Thoracic aorta (tissue), 2 donors: Measurements from ENCODE around the gene FBXL14. TPM values are rescaled to one million over a fixed set of nuclear protein-coding genes. Genes with fewer than 3 reads are reported as not detected.

ENCODE experiments used
- ATAC-seq: fragments of 150-250 bp; one replicate; pipeline ENCODE4 v1.8.0; 2017; ENCODE audit warnings: low read depth; ENCODE audit not compliant: insufficient number of reproducible peaks, low FRiP score
- DNase-seq: peaks from one replicate; pipeline ENCODE4 v3.0.0-alpha.2; 2020; ENCODE audit warnings: low spot score
- H3K27ac ChIP-seq, 2 donors: fragments of 200-600 bp; sonication (generic); 1 replicate in 1 of 2; 2 replicates in 1 of 2; pipeline ENCODE4 v1.5.1; 2016; ENCODE audit warnings: mild to moderate bottlenecking in 2 of 2, moderate library complexity in 2 of 2
- H3K27me3 ChIP-seq: fragments of 200-600 bp; sonication (generic); replicated peaks from 2 replicates; pipeline ENCODE4 v1.6.0; 2016; ENCODE audit warnings: mild to moderate bottlenecking; ENCODE audit not compliant: insufficient read depth
- H3K36me3 ChIP-seq: fragments of 200-600 bp; sonication (generic); one replicate; pipeline ENCODE4 v1.5.1; 2016
- H3K4me1 ChIP-seq, 2 donors: fragments of 200-600 bp; sonication (generic); 1 replicate in 1 of 2; 2 replicates in 1 of 2; pipeline versions ENCODE4 v1.5.1 to v1.6.0; 2016; ENCODE audit warnings: low read depth in 2 of 2, mild to moderate bottlenecking in 1 of 2; ENCODE audit not compliant: control insufficient read depth in 1 of 2
- H3K4me3 ChIP-seq: fragments of 200-600 bp; sonication (generic); 2 replicates; pipeline ENCODE4 v1.5.1; 2016; ENCODE audit warnings: mild to moderate bottlenecking
- H3K9me3 ChIP-seq: fragments of 200-600 bp; sonication (generic); 2 replicates; pipeline ENCODE4 v1.5.1; 2016
- total RNA-seq, 2 donors: library from RNA; depleted of rRNA; stranded (reverse); fragments of >200 nt; gene quantifications; one replicate each; pipeline versions ENCODE4 v1.1.0 to v1.2.3, GENCODE V29; 2016
- TF ChIP-seq, protein P1 (sequence below): fragments of 200-600 bp; sonication (generic); IDR thresholded peaks from one replicate; pipeline ENCODE4 v1.5.1; 2019; ENCODE audit warnings: antibody characterized with exemption

FBXL14 gene
- total RNA-seq, 2 donors from 2014 or later, result 15.0 to 17.0 TPM

DNA sequence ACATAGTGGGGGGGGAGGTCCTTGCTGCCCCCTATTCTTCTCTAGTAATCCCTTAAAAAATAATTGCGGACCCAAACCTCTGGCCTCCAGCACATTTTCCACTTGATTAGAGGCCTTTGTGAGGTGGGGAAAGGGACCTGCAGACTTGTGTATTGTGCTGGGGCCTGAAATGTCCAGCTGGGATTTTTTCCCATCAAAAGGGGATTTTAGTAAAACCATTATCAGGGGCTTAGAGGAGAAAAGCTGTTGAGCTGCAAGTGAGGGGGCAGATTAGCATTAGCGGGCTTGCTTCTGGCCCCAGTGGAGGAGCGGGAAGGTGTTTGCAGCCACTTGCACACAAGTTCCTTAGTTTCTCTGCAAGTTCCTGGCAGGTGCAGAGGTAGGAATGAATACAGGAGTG, 13.9 kb downstream of the FBXL14 start:
- H3K9me3 ChIP-seq, result no peaks in the 10 kb centered on the region
- TF ChIP-seq, protein P1, sequence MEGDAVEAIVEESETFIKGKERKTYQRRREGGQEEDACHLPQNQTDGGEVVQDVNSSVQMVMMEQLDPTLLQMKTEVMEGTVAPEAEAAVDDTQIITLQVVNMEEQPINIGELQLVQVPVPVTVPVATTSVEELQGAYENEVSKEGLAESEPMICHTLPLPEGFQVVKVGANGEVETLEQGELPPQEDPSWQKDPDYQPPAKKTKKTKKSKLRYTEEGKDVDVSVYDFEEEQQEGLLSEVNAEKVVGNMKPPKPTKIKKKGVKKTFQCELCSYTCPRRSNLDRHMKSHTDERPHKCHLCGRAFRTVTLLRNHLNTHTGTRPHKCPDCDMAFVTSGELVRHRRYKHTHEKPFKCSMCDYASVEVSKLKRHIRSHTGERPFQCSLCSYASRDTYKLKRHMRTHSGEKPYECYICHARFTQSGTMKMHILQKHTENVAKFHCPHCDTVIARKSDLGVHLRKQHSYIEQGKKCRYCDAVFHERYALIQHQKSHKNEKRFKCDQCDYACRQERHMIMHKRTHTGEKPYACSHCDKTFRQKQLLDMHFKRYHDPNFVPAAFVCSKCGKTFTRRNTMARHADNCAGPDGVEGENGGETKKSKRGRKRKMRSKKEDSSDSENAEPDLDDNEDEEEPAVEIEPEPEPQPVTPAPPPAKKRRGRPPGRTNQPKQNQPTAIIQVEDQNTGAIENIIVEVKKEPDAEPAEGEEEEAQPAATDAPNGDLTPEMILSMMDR, result no peak
- H3K27me3 ChIP-seq, result no peaks in the 10 kb centered on the region
- no peaks in the 10 kb centered on the region for H3K36me3 ChIP-seq
- no peak overlapping the region for H3K27ac ChIP-seq
- no peak for DNase-seq
- peaks cover 6 to 20% of the 10 kb centered on the region in 2 donors for H3K4me1 ChIP-seq
- no peak for ATAC-seq
- no peak overlapping the region for H3K4me3 ChIP-seq

DNA sequence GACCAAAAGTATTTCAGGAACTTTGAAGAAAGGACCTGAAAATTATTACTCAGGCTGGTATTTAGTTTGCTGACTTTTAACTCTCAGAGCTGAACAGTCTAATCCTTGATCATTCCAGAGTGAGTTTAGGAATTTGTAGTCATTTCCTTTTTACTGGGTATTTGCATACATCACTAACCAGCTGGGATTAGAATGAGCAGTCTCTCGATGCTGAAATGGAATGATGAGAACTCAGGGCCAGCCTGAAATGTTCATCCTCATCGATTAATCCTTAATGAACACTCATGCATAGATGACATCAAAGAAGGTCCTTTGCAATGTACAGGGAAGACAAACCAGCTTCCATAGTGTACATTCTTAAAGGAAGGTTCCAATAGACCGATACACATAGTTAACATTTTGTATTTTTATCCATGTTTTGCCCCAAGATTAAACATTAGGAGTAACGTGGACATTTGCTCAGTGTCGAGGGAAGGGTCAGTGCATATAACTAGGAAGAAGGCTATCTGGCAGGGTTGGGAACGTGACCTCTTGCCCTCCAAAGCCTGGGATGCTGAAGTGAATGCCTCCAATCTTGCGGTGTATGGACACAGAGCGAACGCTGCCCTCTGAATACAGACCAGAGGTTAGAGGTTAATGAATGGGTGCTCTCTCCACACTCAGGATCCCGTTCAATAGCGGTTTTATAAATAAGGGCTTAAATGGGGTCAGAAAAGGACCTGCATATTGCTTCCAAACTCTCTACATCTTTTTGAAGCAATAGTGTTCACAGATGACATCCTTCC, 14.5 kb downstream of the FBXL14 start:
- TF ChIP-seq, protein P1, result no peak
- DNase-seq (no peak), ATAC-seq (no peak)
- H3K9me3 ChIP-seq, result no peaks in the 10 kb centered on the region
- H3K36me3 ChIP-seq, result no peaks in the 10 kb centered on the region
- no peaks in the 10 kb centered on the region for H3K27me3 ChIP-seq
- no peak overlapping the region for H3K4me3 ChIP-seq
- H3K4me1 ChIP-seq, result peaks cover 9 to 24% of the 10 kb centered on the region in 2 donors
- no peak overlapping the region for H3K27ac ChIP-seq

DNA sequence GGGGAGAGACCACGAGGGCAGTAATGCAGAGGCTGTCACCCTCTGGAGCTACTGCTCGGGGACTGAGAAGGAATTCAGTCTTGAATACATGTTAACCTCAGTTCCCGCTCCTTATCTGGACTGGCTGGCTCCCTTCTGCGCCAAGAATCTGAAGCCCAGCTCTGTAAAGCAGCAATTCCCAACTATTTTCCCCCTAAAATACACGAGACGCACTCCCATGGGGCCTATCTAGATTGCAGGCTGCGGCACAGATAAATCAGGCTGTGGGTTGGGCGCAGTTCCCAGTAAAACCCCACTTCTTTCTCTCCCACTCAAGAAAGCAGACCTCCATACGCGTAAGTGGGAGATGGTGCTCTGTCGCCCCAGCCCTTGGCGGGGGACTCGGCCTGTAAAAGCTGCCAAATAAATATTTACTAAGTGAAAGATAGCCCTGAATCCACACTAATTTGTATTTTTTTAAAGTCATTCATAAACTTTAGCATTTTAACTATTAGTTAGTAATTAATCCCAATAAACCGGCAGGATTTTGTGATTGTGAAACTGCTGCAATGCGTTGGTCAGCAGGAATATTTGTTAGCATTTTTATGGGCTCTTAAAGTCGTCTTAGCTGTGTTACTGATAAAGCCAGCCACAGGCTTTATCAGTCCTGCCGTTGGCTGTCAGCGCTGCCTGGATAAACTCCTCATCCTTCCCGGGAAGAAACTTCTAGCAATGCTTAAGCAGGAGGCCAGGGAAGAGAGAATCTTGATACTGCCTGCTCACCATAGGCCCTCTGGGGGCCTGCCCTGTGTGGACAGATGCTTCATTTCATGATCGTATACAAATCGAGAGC, 17.8 kb downstream of the FBXL14 start:
- H3K4me3 ChIP-seq, result peak overlapping the region; percentile 62
- no peaks in the 10 kb centered on the region for H3K27me3 ChIP-seq
- no peaks in the 10 kb centered on the region for H3K9me3 ChIP-seq
- H3K27ac ChIP-seq, result peak overlapping the region in 1 of 2 donors; percentile 37
- TF ChIP-seq, protein P1, result no peak
- no peaks in the 10 kb centered on the region for H3K36me3 ChIP-seq
- DNase-seq (no peak), ATAC-seq (no peak)
- H3K4me1 ChIP-seq, result peaks cover 9 to 24% of the 10 kb centered on the region in 2 donors

DNA sequence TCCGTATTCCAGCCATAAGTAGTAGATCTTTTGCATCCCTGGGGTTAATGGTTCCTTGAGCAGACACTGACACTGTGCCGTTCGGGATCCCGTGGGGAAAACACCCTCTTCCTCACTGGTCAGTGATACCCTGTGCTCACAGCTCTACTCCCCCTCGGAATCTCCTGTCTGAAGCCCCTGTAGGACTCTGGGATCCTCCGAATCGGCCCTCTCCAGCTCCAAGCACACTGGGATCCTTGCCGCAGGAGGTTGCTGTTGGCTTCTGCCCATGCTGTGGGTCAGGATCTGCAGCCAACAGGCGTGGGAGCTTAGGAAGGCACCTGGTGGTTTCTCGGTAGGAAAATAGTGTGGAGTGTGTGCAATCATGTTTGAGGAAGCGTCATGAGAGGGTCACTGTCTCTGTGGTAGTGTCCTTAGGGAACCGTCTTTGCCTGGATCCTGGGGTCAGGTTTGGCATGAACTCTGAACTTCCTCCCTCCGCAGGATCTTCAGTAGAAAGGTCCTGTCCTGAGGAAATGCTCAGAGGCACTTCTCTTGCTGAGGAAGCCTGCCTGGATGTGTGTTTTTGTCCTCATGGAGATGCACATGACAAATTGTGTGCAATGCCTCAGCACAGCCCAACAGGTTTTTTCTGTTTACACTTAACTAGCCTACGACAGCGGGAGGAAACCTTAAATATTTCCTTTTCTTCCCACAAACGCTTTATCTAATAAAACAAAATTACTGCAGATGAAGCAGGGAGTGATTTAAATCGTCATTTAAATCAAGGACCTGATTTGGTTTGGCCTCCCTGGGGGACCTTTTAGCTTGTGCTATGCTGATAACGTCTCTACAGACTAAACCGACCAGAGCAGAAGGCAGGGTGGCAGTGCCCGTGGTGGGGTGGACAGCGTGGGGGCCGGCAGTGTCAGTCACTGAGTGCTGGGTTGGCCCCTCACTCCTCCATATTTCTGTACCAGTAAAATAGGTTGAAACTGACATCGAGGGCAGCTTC, 18.7 kb downstream of the FBXL14 start:
- Histone ChIP-seq H3K4me3 (peak overlapping the region; percentile 62), H3K36me3 (no peaks in the 10 kb centered on the region), H3K27me3 (no peaks in the 10 kb centered on the region), H3K27ac (no peak overlapping the region), H3K4me1 (peaks cover 9 to 24% of the 10 kb centered on the region in 2 donors), H3K9me3 (no peaks in the 10 kb centered on the region)
- ATAC-seq (no peak), DNase-seq (no peak)
- TF ChIP-seq, protein P1, result no peak
